ENCODE measurements around the gene SLCO3A1.

SLCO3A1 gene

DNA sequence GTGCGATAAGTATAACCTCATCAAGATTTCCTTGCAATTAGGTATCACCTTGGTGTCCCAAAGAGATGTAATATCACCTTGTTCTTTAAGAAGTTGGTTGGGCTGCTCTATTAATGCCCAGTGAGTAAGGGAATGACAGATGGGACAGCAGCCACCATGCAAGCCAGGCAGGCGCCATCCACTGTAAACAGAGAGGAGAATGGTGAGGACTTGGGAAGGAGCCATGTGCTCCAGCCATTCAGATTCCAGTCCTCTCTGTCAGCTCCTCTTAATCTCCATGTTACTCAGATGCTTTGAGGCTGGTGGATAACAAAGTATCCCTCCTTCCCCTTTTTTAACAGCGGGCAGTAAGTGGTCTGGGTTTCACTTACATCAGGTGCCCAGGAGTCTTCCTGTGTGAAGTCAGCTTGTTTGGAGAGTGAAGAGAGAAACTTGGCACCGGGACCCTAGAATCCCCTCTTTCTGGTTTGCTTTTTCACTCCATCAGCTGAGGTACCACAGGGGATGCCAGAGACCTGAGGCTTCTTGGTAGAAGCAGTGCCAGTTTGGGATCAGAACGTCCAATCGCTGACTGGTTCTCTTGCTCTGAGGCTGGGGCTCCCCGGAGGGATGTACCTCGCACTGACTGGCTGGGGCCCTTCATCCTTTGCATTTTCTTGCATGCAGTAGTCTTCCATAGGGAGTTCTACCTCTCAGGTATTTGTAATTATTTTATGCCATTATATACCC lies 29.5 kb downstream of the SLCO3A1 start:
- DNase-seq (ENCODE audit: low read depth) = no peak

DNA sequence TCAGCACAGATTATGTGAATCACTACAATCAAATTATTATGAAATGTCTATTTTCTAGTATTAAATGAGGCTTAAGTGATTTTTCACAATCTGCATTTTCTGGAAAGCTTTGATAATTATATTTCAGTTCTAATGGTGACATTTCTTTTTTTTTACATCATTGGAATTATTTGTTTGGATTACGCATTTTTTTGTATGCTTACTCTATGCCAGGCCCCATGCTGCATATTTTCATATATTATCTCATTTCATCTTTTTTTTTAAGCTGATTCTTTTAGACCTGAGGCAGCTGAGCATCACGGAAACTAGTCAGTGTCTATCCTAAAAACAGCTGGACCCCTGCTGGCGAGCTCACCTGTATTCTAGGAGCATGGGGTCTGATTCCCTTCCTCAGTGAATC lies 31.1 kb downstream of the SLCO3A1 start:
- no peak for DNase-seq (ENCODE audit: low read depth)

DNA sequence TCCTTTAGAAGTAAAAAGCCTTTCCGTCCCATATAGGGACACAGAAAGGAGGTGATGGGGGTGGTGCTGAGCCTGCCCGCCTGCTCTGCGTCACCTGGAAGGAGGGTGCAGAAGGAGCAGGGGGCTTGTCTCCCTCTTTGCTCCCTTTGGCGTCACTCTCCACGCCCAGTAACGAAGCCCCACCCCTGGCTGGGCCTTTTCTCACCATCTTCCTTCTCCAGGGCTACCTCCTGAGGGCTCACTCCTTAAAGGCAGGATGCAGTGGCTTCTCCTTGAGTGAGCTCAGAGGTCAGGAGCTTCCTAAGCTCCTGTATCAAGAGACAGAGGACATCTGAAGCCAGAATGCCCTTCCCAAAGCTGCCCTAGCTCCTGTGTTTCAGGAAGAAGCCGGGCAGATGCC lies 31.5 kb downstream of the SLCO3A1 start:
- no peak for DNase-seq (ENCODE audit: low read depth)

DNA sequence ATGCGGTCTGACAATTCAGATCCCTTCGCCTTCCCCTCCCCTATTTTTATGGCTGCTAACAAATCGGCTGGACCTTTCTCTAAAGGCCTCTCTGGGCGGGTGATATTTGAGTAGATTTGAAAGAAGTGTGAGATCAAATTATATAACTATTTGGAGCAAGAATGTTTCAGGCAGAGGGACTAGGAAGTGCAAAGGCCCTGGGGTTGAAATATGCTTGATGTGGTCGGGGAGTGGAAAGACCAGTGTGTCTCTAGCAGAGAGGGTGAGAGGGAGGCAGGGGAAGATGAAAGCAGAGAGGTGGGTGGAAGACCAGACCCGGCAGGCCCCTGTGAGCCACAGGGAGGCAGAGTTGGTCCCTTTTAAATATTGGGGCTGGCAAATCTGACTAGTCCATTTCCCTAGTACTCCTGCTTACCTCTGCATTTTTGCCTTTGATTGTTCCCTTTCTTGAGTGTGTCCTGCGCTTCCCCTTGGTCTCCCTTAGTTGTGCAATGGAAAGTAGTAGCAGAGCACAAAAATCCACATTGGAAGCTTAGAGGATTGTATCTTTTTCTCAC lies 32.3 kb downstream of the SLCO3A1 start:
- no peak for DNase-seq (ENCODE audit: low read depth)

DNA sequence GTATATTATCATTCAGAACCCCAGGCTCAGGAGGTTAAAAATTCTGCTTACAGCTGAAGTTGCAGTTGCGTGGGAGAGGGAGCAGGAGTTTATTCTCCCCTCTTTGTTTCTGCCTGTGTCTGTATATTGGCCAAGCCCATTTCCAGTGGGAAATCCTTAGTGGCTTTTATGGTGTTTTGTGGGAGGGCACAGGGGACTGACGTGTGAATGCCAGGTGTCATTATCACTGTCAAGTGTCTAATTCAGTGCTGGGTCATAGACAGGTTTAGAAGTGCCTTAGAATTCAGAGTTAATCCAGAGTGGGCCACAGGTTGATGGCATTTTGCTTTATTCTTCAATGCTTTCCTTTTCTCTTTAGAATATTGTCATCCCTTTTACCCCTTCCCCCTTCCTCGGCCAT lies 33.4 kb downstream of the SLCO3A1 start:
- no peak for DNase-seq (ENCODE audit: low read depth)

DNA sequence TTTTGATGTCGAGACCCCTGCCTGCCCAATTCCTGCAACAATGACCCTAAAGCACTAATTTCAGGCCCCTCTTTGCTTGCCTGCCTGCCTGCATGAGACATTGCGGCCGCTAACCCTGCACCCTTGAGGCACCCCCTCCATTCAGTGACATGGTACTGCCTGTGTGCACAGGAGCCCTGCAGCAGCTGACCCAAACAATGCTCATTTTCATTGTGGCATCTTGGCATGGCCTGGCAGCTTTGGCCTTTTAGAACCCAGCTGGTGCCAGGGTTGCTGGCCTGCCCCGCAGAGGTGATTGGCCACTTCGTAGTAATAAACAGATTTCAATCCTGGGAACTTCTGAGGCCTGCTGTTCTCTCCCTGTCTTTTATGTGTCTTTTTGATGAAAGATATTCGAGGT lies 33.8 kb downstream of the SLCO3A1 start:
- no peak for DNase-seq (ENCODE audit: low read depth)

DNA sequence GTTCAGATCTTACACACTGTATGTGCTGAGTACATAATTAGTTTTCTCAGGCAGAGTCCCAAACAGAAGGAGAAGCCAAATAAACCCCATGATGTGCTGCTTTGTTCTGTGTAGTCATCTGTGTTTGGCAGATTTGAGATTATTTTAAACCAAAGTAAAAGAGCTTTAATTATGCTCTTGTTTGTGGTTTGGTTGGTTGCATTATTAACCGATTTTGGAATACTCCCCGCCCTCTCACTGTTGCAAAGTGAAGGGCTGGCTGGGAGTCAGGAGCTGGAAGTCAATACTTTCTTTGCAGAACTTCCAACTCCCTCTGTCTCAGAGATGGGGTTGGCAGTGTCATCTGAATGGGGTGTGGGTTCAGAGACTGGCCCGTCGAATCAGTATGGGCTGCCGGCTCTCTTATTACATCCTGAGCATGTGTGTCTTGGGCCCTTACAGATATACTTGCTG lies 34.4 kb downstream of the SLCO3A1 start:
- no peak for DNase-seq (ENCODE audit: low read depth)

DNA sequence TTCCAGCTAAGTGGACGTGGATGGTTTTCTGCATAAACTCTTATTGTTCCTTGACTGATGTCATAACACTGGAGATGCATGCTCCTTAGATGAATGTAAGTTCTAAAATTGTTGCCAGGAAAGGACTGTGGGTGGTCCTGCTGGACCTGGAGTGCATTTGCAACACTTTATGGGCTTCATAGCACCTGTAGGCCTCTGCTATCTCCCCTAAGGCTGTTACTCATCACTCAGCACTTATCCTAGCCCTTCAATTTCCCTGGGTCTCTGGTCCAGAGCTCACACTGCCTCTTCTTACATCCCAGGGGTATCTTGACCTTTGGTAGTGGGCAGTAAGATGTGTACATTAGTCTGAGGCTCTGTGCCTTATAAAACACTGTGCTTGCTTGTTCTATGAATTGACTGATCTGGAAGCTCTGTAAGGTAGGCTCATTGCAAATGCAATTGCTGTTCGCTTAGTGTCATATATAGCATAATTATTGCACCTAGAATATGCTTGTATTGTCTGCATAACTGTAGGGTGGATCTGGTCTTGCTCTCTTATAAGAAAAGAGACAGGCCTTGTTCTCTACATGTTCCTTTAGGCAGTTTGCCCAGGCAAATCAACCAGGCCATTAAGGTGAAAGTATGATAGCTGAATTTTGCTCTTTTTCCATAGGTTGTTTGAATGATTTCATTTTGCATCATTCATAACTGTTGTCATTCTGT lies 35.8 kb downstream of the SLCO3A1 start:
- DNase-seq (ENCODE audit: low read depth) = no peak

DNA sequence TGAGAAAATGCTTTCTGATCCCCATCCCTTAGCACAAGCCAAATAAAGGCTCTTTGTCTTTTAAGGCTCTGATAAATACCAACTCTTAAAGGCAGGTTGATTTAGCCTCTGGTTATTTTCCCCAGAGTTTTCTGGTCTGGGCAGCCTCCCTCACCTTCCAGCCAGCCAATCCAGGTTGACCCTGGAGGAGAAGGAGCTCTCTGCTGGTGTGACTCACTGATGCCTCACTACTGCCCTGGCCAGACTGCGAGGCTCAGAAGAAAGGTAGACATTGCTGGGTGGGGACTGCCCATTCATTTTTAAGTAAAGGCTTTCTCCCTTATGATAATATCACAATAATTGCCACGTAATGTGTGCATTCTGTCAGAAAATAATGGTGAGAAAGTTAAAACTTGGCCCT lies 37.1 kb downstream of the SLCO3A1 start:
- no peak for DNase-seq (ENCODE audit: low read depth)

DNA sequence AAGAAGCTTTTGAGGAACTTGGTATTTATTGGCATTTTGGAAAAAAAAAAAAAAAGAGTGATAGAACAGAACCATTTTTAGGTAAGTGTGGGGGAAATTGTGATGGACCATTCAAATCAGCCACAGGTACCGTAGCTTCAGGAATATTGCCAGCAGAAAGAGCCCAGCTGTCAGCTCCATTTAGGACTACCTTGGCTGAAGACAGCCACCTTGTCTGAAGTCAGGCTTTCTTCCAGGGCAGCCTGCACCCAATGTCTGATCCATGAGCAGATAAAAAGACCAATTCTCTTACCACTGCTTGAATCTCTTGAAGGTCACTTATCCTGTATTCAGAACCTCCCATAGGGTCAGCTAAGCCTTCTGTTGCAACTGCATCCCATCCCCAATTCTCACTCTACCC lies 37.6 kb downstream of the SLCO3A1 start:
- DNase-seq (ENCODE audit: low read depth) = no peak

DNA sequence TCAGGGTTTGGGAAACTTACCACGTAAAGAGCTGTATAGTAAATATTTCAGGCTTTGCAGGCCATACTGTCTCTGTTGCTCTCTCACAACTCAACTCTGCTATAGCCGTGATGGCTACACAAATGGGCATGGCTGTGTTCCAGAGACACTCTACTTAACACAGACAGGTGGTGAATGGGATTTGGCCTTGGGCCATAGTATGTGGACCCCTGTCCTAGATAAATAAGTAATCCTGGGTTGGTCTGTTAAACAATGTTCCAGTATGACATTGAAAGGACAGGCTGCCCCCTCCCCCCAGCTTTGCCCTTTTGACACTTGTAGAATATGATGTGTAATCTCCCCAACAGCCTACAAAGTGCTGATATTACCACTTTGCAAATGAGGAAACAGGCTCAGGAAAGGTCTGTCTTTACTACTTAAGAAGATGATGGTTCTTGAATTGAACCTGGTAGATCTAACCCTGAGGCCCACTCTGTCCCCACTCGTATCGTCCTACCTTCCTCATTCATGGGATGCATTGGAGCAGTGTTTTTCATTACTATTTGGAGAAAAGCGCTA lies 38.4 kb downstream of the SLCO3A1 start:
- no peak for DNase-seq (ENCODE audit: low read depth)

DNA sequence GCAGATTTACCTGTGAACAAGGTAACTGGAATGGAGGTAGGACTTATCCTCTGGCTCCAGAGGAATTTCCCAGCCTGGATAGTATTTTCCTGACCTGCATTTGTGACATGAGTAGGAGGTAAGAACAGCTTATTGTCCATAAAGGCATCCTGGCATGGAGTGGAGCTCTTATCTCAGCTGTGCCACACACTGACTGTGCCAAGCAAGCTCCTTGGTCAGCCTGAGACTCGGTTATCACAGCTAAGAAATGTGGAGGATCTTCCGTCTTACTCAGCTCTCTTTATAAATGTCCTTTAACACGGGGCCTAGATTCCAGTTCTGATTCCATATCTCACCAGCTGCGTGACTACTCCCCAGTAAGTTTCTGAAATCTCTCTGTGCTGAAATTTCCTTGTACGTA lies 38.9 kb downstream of the SLCO3A1 start:
- no peak for DNase-seq (ENCODE audit: low read depth)

DNA sequence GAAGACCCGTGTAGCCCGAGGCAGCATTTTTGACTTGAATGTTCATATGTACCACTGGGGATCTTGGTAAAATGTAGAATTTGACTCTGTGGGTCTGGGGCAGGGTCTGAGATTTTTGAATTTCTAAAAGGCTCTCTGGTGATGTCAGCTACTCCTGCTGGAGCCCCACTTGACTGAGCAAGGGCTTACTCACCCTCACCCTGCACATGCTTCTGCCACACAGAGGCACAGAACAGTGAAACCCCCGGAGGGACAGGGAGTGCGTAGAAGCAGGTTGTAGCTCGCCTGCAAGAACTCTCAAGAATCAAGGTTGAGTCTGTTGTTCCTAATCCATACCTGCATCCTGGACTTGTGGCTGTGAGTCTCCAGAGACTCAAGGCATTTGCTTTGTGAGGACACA lies 41.1 kb downstream of the SLCO3A1 start:
- no peak for DNase-seq (ENCODE audit: low read depth)

DNA sequence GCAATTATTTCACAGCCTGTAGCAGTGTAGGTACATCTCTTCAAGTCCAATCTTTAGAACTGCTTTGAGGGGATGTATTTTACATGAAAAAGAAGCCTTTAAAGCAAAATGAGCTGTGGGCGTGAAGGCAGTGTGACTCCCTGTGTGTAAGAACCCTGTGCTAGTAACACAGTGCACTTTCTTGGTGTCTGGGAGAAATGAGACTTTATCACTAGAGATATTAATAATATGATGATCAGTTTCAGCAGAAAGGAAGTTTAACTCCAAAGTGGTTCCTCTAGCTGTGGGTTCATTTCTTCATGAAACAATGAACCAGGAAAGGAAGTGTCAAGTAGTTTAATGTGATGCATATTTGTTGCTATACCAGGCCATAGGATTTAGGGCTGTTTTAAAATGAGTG lies 41.5 kb downstream of the SLCO3A1 start:
- DNase-seq (ENCODE audit: low read depth) = no peak

DNA sequence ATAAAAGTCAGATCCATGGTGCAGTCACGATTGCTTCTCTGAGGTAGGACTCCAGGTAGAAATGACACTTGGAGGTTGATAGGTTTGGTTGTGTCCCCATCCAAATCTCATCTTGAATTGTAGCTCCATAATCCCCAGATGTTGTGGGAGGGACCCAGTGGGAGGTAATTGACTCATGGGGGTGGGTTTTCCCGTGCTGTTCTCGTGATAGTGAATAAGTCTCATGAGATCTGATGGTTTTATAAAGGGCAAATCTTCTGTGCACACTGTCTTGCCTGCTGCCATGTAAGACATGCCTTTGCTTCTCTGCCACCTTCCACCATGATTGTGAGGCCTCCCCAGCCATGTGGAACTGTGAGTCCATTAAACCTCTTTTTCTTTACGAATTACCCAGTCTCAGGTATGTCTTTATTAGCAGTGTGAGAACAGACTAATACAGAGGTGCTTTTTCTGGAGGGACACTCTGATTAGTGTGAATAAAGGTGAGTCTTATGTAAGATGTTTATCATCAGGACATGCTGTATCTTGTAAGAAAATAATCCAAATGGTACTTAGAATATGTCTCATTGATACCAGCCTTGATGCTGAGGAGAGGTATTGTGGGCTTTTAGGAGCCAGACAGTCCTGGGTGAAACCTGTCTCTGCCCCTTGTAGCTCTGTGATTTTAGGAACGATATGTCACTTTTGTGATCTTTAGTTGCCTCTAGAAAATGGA lies 43.0 kb downstream of the SLCO3A1 start:
- DNase-seq (ENCODE audit: low read depth) = no peak

DNA sequence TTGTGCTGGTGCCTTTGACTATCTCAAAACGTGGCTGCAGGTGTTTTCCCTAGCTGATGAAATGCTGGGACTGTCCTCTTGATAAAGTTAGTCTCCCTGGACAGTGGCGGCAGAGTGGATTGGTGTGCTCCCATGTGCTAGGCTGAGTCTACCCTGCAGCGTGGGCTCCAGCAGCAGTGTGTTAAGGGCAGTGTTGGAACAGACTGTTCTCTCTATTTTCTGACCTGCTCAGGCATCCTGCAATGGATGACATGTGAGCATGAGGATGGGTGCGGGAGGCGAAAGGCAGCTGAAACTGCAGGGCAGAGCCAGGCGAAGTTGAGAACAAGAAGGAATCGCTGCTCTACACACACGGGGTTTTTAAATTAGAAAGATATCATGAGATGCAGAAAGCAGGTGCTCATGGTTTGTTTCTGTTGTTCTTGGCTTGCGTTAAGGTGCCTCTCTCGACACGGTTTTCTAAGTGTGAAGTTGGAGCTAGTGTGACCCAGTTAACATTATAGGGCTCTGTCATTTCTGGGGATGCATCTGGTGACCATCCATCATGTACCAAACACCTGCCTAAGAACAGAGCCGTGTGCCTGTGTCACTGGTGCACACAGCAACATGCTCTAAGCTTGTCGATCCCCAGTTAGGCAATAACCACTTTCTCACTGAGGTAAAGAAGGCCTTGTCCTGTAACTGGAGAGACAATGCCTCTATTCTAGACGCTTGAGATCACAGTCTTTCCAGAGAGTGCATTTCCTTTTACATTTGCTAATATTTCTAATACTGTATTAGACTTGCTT lies 44.3 kb downstream of the SLCO3A1 start:
- DNase-seq (ENCODE audit: low read depth) = no peak

DNA sequence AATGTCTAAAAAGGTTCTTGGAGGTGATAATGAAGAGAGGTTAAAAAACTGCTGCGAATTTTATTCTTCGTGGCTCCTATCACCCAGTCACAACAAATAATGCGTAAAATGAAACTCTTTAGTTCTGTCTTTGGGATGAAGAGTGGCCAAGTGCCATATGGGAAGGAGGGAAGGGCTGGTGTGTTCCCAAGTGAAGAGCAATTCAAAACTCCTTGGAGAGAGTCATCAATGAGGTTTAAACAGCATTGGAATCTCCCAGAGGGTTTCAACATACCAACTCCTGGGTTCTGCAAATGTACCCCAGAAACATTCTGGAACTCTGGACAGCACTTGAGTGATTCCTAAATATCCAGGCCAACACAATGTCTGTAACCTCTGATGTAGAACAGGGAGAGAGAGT lies 45.3 kb downstream of the SLCO3A1 start:
- no peak for DNase-seq (ENCODE audit: low read depth)

DNA sequence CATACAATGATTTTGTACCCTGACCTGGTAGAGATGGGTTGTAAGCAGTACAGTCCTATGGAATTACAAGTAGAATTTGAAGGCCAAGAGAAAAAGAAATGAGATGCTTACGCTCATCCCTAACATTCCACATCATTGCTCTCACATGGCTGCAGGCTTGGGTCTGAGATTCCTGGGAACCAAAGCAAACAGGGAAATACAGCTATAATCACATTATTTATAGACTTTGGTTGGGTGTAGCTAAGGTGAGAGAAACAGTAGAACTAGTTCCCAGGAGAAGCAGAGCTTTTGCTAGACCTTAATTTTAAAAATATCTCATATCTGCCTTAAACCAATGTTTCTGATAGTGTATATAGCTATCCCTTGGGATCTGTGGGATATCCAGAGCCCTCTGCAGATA lies 51.4 kb downstream of the SLCO3A1 start:
- DNase-seq (ENCODE audit: low read depth) = no peak

DNA sequence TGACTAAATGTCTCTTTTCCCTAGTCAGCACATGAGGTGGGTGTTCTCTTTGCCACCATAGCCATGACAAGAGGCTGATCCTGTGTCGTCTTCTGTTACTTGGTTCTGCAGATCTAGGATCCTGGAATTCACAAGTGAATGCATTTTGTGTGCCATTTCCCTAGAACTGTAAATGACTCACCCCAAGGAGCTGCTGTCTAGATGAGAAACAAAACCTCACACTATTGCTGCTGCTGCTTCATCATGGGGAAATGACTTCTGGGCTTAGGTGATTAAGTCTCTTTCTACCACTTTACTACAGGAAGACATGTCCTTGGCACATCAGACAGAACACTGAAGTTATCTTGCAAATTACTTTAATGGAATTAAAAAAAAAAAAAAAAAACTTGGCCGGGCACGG lies 54.9 kb downstream of the SLCO3A1 start:
- DNase-seq (ENCODE audit: low read depth) = no peak

DNA sequence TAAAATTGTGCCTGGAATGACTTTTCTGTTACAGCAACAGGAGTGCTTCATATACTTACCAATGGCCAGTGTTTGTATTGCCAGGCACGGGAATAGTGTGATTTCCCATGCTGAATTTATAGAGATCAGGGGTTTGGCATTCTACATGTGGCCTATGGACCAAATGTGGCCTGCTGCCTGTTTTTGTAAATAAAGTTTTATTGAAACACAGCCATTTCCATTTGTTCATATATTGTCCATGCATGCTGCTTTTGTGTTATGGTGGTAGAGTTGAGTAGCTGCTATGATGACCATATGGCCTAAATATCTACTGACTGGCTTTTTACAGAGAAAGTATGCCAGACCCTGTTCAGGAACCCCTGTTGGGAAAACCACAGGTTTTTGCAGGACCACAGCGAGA lies 55.6 kb downstream of the SLCO3A1 start:
- no peak for DNase-seq (ENCODE audit: low read depth)

DNA sequence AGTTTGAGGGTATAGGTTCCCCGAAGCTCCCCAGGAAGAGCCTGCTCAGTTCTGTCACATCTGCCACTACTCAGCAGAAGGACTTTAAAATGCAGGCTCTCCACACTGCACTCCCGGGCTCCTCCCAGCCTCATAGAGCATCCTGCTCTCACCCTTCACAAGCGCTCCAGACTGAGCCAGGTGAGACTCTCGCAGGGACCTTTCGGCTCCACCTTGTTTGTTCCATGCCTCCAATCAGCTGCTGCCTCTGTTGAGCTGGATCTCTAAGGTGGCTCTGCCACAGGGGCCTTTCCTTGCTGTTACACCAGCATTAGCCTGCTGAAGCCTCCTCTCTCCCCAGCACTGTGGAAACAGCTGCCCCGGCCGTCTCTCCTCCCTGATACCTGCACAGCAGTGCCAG lies 56.1 kb downstream of the SLCO3A1 start:
- DNase-seq (ENCODE audit: low read depth) = no peak

DNA sequence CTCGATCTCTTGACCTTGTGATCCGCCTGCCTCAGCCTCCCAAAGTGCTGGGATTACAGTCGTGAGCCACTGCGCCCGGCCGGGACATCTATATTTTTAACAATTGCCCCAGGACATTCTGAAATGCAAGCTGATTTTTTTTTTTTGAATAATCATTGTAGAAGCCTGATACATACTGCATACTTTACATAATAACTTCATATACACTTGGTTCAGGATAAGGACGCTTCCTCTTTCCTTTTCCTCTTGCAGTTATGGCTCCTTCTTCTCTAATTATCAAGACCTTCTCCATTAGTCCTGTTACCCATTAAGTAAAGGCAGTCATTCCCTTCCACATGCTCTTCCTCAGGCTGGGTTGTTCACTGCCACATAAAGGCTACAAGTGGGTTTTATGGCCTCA lies 58.3 kb downstream of the SLCO3A1 start:
- DNase-seq (ENCODE audit: low read depth) = no peak
